T-cell (primary cell): Measurements from ENCODE around the gene LSS. TPM values are rescaled to one million over a fixed set of nuclear protein-coding genes. Genes with fewer than 3 reads are reported as not detected.

Experiments
- ATAC-seq, 4 experiments: fragments of 200-7000 bp in 3 of 4; fragments of 150-1000 bp in 1 of 4; cut with Tn5 transposase; replicated peaks in 1 of 4; 1 replicate in 3 of 4; 2 replicates in 1 of 4; pipeline ENCODE4 v1.10.0; 2021; ENCODE audit warnings: moderate library complexity in 3 of 4, mild to moderate bottlenecking in 2 of 4, moderate number of reproducible peaks in 1 of 4
- CTCF ChIA-PET, 2 donors: fragments of 300-600 bp; sonication (Branson Sonifier 250); formaldehyde crosslinking; loops; one replicate each; lab custom pipeline; 2022; ENCODE audit warnings: antibody characterized with exemption in 2 of 2; lab: Charles Lee
- POLR2A ChIA-PET, 2 donors: fragments of 300-600 bp; sonication (Branson Sonifier 250); formaldehyde crosslinking; loops; one replicate each; lab custom pipeline; 2022; ENCODE audit warnings: antibody characterized with exemption in 2 of 2; lab: Charles Lee
- DNase-seq, 35 experiments: peaks; one replicate each; pipeline versions ENCODE4 v3.0.0 to v3.0.0-alpha.2; 2013 to 2023
- H3K27ac ChIP-seq: one replicate; pipeline ENCODE4 v1.5.1; 2013; ENCODE audit warnings: low read length
- H3K27me3 ChIP-seq, 2 experiments: replicated peaks in 1 of 2; 1 replicate in 1 of 2; 2 replicates in 1 of 2; pipeline versions ENCODE4 v1.6.1 to v1.7.0; 2013; ENCODE audit warnings: low read length in 1 of 2, mixed read lengths in 1 of 2; ENCODE audit not compliant: control insufficient read depth in 2 of 2, insufficient read depth in 2 of 2; ENCODE audit errors: extremely low read depth in 1 of 2
- H3K36me3 ChIP-seq, 2 donors: 1 replicate in 1 of 2; 2 replicates in 1 of 2; pipeline versions ENCODE4 v1.6.1 to v1.7.0; 2013; ENCODE audit warnings: low read length in 1 of 2; ENCODE audit not compliant: control insufficient read depth in 2 of 2, insufficient read depth in 1 of 2; ENCODE audit errors: extremely low read depth in 1 of 2
- H3K4me1 ChIP-seq, 2 experiments: 1 replicate in 1 of 2; 2 replicates in 1 of 2; pipeline versions ENCODE4 v1.6.1 to v1.7.0; 2013; ENCODE audit warnings: low read length in 2 of 2, mixed read lengths in 1 of 2; ENCODE audit not compliant: insufficient read depth in 2 of 2, control insufficient read depth in 1 of 2; ENCODE audit errors: extremely low read depth in 1 of 2
- H3K4me3 ChIP-seq, 2 donors: 1 replicate in 1 of 2; 2 replicates in 1 of 2; pipeline versions ENCODE4 v1.5.1 to v1.7.0; 2013; ENCODE audit warnings: mild to moderate bottlenecking in 2 of 2, low read length in 1 of 2, moderate library complexity in 1 of 2; ENCODE audit not compliant: control insufficient read depth in 1 of 2; ENCODE audit errors: extremely low read depth in 1 of 2
- H3K9me3 ChIP-seq: 2 replicates; pipeline ENCODE4 v1.7.0; 2013
- H3K27ac Mint-ChIP-seq, 2 donors: one replicate each; pipeline ENCODE4 v1.8.0; 2020 to 2021; ENCODE audit warnings: mild to moderate bottlenecking in 2 of 2, mixed read lengths in 2 of 2
- H3K27me3 Mint-ChIP-seq, 2 donors: one replicate each; pipeline ENCODE4 v1.8.0; 2021 to 2022; ENCODE audit warnings: mixed read lengths in 2 of 2
- H3K36me3 Mint-ChIP-seq: one replicate; pipeline ENCODE4 v1.8.0; 2021; ENCODE audit warnings: mixed read lengths
- H3K4me1 Mint-ChIP-seq, 3 donors: one replicate each; pipeline ENCODE4 v1.8.0; 2020 to 2022; ENCODE audit warnings: mixed read lengths in 3 of 3, mild to moderate bottlenecking in 1 of 3
- H3K4me3 Mint-ChIP-seq, 3 donors: one replicate each; pipeline ENCODE4 v1.8.0; 2020 to 2022; ENCODE audit warnings: mild to moderate bottlenecking in 3 of 3, mixed read lengths in 3 of 3, moderate library complexity in 3 of 3
- H3K9me3 Mint-ChIP-seq, 3 donors: one replicate each; pipeline ENCODE4 v1.8.0; 2020 to 2022; ENCODE audit warnings: mixed read lengths in 3 of 3
- WGBS: methylation state at CpG from one replicate; pipeline ENCODE4 v1.1.5; 2013; ENCODE audit warnings: missing lambda C conversion rate; ENCODE audit not compliant: insufficient coverage; 5-methylcytosine and 5-hydroxymethylcytosine counted together
- total RNA-seq, 35 experiments: library from RNA in 6 of 35; stranded (reverse) in 6 of 35; fragments of 120-200 nt in 1 of 35; gene quantifications; one replicate each; pipeline versions ENCODE4 v1.2.1 to v1.2.4 and lab custom pipeline; 2013 to 2026

The LSS gene
- total RNA-seq, 5 donors from 2014 or later (not counting 1 experiment from before 2014, with no cell fraction given): 41.3 to 63.0 (median 49.4) TPM

DNA sequence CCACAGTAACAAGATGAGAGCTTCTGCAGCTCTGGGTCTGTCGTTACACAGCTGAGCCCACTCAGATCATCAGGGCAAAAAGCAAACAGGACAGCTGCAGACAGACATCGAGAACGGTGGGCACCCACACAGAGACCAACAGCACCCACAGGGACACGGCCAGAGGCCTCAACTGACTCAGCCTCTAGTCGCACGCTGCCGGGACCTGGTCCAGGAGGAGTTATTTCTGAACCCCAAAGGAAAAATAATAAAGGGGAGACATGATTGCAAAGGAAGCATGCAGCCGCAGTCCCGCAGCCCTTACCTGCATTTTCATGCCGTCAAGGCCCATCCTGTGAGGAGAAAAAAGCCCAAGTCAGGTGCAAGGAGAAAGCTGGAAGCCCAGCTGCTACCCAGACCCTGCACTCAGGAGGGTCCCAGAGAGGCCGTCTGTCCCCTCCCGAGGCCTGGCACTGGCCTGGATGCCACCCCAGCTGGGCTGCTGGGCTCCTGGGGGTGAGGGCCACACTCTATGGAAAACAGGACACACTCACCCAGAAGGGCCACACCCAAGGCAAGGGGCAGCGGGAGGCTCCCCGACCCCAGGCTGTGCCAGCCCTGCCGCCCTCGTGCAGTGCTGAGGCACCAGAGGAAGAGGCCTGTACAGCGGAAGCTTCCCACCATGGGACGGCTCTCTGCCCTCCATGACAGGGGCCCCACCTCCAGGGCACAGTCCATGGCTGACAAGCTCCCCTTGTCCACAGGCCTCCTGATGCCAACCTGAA, 15.7 kb downstream of the LSS start:
- ChIA-PET CTCF (no interaction called here), POLR2A (no interaction called here)
- H3K27ac ChIP-seq: no peak overlapping the region
- no peaks in the 10 kb centered on the region for H3K4me1 Mint-ChIP-seq
- peaks cover 18 to 19% of the 10 kb centered on the region in 2 donors for H3K36me3 ChIP-seq
- H3K36me3 Mint-ChIP-seq: peaks cover 14% of the 10 kb centered on the region
- DNase-seq: no peak
- no peak overlapping the region for H3K4me3 Mint-ChIP-seq
- no peak overlapping the region for H3K27ac Mint-ChIP-seq
- ATAC-seq: no peak
- no peak overlapping the region for H3K4me3 ChIP-seq
- no peaks in the 10 kb centered on the region for H3K27me3 Mint-ChIP-seq
- H3K27me3 ChIP-seq: no peaks in the 10 kb centered on the region
- H3K9me3 Mint-ChIP-seq: no peaks in the 10 kb centered on the region
- no peaks in the 10 kb centered on the region for H3K4me1 ChIP-seq
- H3K9me3 ChIP-seq: no peaks in the 10 kb centered on the region
- 97% methylated on average over 10 of the region's 18 CpGs for WGBS

DNA sequence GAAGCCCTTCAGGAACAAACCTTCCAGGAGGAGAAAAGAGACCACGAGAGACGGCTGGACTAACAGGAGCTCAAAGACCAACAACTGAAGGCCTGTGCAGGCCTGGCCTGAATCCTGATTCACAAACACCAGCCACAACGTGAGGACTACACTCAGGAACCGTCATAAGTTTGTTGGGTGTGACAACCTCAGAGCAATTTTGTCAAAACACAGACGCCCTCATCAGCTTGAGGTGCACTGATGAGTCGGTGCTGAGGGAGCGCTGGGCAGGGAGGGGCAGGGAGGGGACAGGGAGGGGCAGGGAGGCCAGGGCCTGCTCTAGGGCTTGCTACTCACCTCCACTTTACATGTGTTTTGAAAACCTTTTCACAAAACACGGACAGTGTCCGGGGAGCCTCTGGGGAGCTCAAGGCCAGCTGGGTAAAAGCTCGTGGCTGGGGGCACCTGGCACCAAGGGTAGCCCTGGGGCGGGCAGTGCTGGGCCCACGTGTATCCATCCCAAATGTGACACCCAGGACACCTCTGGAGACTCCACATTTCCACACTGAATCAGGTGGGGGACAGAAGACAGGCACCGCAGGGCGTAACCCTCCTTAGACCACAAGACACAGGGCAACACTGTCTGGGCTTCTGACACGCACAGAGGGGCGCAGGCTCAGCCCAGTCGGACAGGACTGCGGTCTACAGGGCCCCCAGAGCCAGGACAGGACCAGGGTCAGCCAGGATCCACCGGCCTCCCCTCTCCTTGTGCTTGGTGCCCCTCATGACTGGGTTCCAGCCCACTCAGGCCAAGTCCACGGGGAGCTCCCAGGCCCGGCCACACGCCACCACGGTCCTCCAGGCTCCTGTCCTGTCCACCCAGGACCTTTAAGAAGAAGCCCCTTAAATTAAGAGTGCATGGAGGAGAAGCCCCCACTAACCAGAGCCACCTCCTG, 16.5 kb downstream of the LSS start:
- H3K36me3 ChIP-seq: peaks cover 23 to 25% of the 10 kb centered on the region in 2 donors
- CTCF ChIA-PET: no interaction called here
- no peaks in the 10 kb centered on the region for H3K4me1 Mint-ChIP-seq

DNA sequence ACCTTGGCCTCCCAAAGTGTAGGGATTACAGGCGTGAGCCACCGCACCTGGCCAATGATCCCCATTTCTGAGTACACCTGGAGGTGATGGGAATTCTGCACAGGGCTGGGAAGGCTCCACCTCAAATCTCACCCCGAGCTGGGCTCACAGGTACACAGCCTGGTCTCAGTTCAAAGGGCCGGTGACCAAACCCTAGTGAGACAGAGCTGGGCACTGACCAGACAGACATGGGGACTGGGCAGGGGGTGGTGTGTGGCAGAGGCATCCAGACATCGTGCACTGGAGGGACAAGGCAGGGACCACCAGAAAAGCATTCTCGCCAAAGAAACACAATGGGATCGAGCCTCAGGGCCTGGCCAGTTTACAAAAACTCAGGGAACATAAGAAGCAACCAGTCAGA, 17.2 kb downstream of the LSS start:
- H3K27ac ChIP-seq: no peak overlapping the region
- ChIA-PET CTCF (no interaction called here), POLR2A (no interaction called here)
- no peak overlapping the region for H3K4me3 ChIP-seq
- peaks cover 23 to 31% of the 10 kb centered on the region in 2 donors for H3K36me3 ChIP-seq
- no peak for ATAC-seq
- Mint-ChIP-seq H3K36me3 (peaks cover 22% of the 10 kb centered on the region), H3K27ac (no peak overlapping the region), H3K4me1 (no peaks in the 10 kb centered on the region), H3K27me3 (no peaks in the 10 kb centered on the region), H3K9me3 (no peaks in the 10 kb centered on the region), H3K4me3 (no peak overlapping the region)
- no peaks in the 10 kb centered on the region for H3K9me3 ChIP-seq
- H3K4me1 ChIP-seq: no peaks in the 10 kb centered on the region
- no peak for DNase-seq
- WGBS: 97% methylated on average over 6 of the region's 7 CpGs
- no peaks in the 10 kb centered on the region for H3K27me3 ChIP-seq

More for the DNA sequence above, 16.5 kb downstream of the LSS start:
- no peak overlapping the region for H3K27ac Mint-ChIP-seq
- H3K36me3 Mint-ChIP-seq: peaks cover 22% of the 10 kb centered on the region
- H3K4me3 Mint-ChIP-seq: no peak overlapping the region
- H3K9me3 Mint-ChIP-seq: no peaks in the 10 kb centered on the region
- Histone ChIP-seq H3K4me3 (no peak overlapping the region), H3K27ac (no peak overlapping the region), H3K4me1 (no peaks in the 10 kb centered on the region), H3K9me3 (no peaks in the 10 kb centered on the region), H3K27me3 (no peaks in the 10 kb centered on the region)
- POLR2A ChIA-PET: no interaction called here
- ATAC-seq (no peak), DNase-seq (no peak)
- no peaks in the 10 kb centered on the region for H3K27me3 Mint-ChIP-seq
- WGBS: 95% methylated on average over 19 of the region's 23 CpGs

- peaks cover 25% of the 10 kb centered on the region for H3K36me3 Mint-ChIP-seq
- peaks cover 24% of the 10 kb centered on the region in 2 donors for H3K36me3 ChIP-seq
- no peaks in the 10 kb centered on the region for H3K9me3 Mint-ChIP-seq
- no peak overlapping the region for H3K27ac ChIP-seq
- no peaks in the 10 kb centered on the region for H3K9me3 ChIP-seq
- no peaks in the 10 kb centered on the region for H3K4me1 ChIP-seq
- DNase-seq (peak in 1 of 35 experiments; percentile 20), ATAC-seq (no peak)
- WGBS: 84% methylated on average over 15 of the region's 16 CpGs
- CTCF ChIA-PET: no interaction called here
- H3K27me3 Mint-ChIP-seq: no peaks in the 10 kb centered on the region
- no peaks in the 10 kb centered on the region for H3K4me1 Mint-ChIP-seq
- POLR2A ChIA-PET: no interaction called here
- no peak overlapping the region for H3K27ac Mint-ChIP-seq
- H3K4me3 Mint-ChIP-seq: no peak overlapping the region
- H3K4me3 ChIP-seq: no peak overlapping the region
- H3K27me3 ChIP-seq: no peaks in the 10 kb centered on the region
Observed at GRCh38 chr21:46210378-46211136, 18.0 kb downstream of the LSS start.

DNA sequence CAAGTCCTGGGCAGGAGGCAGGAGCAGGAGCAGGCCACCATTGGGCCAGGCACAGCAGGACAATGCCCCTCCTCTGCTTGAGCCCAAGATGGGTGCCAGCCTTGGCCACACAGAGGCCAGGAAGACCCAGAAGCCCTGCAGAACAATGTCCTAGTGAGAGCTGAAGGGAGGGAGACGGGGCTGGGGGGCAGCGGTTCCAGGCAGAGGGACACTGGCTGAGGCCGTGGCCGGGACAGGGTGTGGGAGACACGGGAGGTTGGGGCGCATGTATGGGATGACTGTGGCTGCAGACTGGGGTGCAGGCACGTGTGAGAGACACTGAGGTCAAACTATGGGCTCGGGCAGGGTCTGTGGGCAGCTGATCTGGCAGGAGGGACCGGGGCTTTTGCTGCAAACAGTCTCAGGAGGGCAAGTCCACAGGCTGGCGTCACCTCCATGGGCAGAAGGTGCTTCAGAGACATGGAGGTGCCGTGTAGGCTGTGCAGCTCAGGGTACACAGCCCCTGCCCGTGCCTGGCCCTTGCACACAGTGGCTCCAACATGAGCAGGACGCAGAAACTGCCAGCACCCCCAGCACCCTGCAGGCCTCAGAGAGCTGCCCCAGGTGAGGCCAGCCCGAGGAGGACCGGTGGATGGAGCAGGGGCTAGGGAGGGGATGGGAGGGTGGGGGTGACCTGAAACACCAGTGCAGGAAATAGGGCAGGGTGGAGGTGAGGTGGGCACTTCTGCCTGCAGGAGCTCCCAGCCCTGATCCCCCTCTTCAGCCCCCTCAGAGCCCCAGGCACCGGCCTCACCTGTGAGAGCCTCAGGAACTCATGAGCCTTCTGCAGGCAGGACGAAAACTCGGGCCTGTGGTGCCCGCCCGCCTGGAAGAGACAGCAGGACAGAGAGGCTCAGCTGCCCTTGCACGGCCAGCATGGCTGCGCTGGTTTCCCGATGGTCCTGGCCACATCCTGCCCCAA, 19.5 kb downstream of the LSS start:
- Histone ChIP-seq H3K27ac (no peak overlapping the region), H3K27me3 (no peaks in the 10 kb centered on the region), H3K9me3 (no peaks in the 10 kb centered on the region), H3K4me3 (no peak overlapping the region), H3K36me3 (peaks cover 24 to 28% of the 10 kb centered on the region in 2 donors), H3K4me1 (no peaks in the 10 kb centered on the region)
- Mint-ChIP-seq H3K4me1 (no peaks in the 10 kb centered on the region), H3K4me3 (no peak overlapping the region), H3K36me3 (peaks cover 31% of the 10 kb centered on the region), H3K27ac (no peak overlapping the region), H3K9me3 (no peaks in the 10 kb centered on the region), H3K27me3 (no peaks in the 10 kb centered on the region)
- CTCF ChIA-PET: no interaction called here
- POLR2A ChIA-PET: no interaction called here
- DNase-seq: no peak
- ATAC-seq: no peak
- WGBS: 87% methylated on average over 16 of the region's 23 CpGs
